ENCODE measurements around the gene LRRFIP2.
"Not testable (repeated sequence)": the region's sequence is repeated elsewhere in the genome, so short reads cannot be mapped to it uniquely, and the experiment has no call there.

LRRFIP2 gene

DNA sequence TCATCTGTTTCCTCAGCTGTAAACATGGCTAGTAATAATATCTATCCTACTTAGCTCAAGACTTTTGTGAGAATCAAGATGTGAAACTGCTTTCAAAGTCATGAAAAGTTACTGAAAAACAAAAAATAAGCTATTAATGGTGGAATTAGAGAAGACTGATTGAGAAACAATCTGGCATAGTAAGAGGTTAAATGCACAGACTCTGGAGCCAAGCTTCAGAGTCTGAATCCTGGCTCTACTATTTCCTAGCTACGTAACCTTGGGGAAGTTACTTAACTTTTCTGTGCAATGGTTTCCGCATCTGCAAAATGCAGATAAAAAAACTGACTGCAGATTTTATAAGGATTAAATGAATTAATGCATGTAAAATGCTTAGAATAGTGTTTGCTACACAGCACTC lies 28.8 kb downstream of the LRRFIP2 start:
- no peak for DNase-seq (ENCODE audit: low read depth, low spot score)

DNA sequence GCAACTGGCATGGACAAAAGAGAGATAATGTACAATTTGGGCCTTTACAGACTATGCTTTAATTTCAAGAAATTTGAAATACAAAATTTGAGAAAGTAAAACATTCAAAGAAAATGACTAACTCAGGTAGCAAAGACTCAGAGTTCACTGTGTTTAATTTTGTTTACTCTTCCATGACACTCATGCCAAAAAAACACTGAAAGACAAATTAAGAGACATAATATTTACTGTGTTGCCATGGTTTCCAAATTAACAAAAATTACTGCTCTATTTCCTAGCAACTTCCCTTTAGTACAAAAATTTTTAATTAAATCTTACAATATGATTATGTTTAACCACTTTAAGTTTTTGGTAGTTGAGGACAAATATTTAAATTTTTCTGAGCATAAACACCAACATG lies 29.6 kb downstream of the LRRFIP2 start:
- DNase-seq (ENCODE audit: low read depth, low spot score), result no peak

DNA sequence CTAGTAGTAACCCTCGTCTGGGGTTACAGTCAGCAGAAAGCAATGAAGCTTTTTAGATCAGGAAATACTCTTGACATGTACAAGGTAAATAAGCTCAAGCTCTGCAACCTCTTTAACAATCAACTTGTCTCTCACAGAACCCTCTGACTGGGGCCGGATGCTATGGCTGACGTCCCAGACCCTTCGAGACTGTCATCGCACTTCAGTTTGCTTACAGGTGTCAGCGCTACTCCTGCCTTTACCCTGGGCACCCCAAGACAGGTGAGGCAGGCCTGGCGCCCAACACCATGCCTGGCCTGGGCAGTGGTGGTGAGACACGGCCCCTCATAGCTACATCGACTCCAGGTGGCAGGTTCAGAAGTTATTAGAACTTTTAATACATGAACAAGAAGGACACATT lies 30.6 kb downstream of the LRRFIP2 start:
- no peak for DNase-seq (ENCODE audit: low read depth, low spot score)

DNA sequence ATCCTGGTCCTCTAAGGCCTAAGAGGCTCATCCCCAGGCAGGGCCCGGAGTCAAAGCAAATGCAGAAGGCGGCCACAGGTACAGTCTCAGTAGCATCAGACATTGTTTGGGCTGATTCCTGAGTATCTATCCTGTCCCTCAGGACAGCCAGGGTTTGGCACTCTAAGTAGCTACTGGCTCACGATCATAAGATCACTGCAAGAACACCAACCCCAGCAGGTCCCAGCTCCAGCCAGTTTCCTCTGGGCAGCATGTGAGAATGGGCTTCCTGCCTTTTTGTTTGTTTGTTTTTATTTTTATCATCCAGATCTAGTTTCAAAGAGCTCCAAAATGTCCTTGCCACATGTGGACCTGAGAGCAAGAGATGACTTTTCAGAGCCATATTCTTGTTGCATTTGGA lies 32.7 kb downstream of the LRRFIP2 start:
- no peak for DNase-seq (ENCODE audit: low read depth, low spot score)

DNA sequence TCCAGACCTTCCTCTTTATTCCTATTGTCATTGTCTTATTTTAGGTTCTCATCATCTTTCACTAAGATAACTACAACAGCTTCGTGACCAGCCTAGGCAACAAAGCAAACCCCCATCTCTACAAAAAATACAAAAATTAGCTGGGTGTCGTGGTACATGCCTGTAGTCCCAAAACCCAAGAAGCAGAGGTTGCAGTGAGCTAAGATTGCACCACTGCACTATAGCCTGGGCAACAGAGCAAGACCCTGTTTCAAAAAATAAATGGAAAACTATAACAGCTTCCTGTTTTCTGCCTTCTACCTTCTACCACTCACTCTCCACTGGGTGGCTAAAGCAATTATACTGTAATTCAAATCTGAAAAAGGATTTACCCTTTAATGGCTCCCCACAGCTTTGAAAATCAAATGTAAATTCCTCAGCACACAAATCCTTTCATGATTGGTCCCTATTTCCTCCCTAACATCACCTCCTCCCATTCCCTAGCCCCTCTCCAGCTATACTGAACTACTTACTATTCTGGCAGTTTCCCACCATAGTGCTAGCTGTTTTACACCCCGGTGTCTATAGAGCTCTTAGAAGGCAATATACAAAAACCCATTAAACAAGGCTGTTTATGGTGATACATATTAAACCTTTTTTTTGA lies 33.4 kb downstream of the LRRFIP2 start:
- no peak for DNase-seq (ENCODE audit: low read depth, low spot score)

DNA sequence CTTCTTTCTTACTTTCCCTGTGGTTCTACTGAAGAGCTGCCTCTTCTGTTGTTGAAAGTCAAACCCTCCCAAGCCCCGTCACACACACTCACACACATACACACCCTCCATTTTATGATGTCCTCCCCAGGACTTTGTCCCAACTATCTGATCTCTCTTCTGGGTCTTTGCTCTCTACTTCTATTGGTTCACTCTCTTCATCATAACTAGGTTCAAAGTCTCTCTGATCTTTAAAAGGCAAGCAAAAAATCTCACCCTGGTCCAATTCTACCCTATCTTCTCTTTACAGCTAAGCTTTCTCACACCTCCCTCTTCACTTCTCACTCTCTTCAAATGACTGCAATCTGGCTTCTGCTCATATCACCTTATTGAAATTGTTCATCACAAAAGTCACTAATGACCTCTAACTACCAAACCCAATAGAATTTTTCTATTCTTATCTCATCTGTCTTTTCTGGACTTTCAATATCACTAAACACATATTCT lies 34.8 kb downstream of the LRRFIP2 start:
- DNase-seq (ENCODE audit: low read depth, low spot score), result no peak

DNA sequence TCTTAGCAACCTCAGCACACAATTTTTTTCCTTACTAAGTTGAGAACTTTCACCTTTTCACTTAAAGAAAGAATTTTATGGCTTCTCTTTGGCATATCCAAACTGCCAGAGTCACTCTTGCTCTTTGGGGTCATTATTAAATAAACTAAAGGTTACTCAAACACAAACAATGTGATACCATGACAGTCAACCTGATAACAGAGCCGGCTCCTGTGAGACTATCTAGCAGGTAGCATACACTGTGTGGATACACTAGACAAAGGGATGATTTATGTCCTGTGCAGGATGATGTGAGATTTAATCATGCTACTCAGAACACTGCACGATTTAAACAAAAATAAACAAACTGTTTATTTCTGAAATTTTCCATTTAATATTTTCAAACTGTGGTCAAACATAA lies 35.6 kb downstream of the LRRFIP2 start:
- DNase-seq (ENCODE audit: low read depth, low spot score), result no peak

DNA sequence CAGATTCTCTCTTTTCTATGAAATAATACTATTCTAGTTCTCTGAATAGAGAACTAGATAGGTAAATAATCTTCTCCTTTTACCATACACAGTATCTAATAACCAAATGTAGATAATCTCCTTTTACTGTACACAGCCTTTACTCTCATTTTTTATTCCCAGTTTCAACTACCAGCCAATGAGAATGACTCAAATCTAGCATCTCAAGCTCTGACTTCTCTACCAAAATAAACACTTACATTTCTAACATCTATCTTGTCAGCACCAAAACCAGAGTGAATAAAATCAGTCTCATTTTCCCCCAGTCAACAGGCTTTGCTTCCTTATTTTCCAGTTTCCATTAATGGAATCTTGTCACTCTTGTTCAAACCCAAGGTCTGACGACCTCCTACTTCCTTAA lies 36.9 kb downstream of the LRRFIP2 start:
- no peak for DNase-seq (ENCODE audit: low read depth, low spot score)

DNA sequence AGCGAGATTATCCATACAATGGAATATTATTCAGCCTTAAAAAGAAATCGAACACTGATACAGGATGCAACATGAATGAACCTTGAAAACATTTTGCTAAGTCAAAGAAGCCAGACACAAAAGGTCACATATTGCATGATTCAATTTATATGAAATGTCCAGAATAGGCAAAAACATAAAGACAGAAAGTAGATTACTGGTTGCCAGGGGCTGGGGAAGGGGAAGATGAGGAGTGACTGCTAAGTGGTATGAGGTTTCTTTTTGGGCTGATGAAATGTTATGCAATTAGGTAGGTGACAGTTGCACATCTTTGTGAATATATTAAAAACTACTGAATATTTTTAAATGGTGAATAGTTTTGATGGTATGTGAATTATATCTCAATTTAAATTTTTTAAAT lies 38.3 kb downstream of the LRRFIP2 start:
- DNase-seq (ENCODE audit: low read depth, low spot score), result no peak

DNA sequence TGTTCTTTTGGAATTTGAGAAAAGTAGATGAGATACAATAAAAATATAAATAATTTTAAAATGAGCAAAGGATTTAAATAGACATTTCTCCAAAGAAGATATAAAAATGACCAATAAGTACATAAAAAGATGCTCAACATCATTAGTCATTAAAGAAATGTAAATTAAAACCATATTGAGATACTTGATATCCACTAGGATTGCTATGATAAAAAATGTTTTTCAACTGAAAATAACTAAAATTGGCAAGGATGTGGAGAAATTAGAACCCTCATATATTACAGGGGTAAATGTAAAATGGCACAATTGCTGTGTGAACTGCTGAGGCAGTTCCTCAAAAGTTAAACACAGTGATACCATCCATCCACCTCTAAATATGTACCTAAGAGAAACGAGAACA lies 38.8 kb downstream of the LRRFIP2 start:
- DNase-seq (ENCODE audit: low read depth, low spot score), result no peak

DNA sequence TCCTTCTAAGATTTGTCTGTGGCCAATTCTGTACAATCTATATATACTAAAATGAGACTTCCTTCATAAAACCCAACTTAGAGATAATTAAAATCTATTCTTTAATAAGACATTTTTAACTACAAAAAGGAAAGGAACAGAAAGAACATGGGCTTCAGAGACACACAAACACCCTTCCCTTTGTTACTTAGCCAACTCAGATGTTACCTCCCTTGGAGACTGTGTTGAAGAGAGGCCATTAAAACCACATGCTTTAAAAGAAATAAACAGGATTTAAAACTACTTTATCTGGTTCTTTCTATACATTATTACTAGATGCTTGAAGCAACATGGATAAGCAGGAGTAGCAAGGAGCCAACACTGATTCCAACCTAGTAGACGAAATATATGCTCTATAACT lies 42.0 kb downstream of the LRRFIP2 start:
- DNase-seq (ENCODE audit: low read depth, low spot score), result no peak

DNA sequence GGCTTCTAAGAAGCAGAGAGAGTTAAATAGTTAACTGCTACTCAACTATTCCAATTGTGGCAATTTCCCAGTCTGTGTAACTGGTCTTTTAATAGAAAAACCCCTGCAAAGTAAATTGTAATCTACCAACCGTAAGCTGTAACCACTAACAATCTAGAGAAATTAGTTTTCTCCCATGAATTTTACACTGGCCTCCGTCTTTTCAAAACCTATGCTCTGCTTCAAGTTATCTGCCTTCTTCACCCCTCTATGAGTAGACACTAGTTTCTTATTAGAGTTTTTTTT lies 42.6 kb downstream of the LRRFIP2 start:
- no peak for DNase-seq (ENCODE audit: low read depth, low spot score)

DNA sequence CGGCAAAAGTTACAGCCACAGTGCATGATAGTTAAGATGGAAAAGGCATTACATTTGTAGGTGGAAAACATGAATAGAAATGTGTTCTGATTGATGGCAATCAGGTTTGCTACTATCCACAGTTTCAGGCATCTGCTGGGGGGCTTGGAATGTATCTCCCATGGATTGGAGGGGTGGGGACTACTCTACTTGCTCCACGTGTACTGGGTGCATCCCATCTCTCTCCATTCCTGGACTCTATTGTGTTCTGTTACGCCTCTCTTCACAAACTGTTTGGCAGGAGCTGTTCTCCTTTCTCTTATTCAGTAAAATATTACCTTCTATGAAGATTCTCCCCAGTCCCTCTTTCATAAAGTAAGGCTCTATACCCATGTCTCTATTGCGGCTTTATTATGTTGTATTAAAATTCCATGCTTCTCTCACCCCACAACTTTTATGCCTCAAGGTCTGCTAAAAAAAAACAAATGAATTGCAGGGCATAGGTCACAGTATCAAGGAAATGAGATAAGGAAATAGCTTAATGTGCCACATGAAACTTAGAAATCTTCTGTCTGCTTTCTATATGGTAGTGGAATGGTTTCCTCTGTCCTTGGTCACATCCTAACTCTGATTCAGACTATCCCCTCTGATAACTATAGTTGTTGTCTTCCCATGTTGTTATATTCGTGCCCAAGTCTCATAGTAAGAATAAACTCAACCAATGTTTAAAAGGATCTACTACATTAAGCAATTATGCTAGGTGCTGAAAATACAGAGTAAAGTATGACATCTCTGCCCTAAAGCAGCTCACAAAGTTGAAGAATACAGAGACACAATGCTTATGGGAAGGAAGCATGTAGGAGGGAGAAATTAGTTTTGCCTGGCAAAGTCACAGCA lies 43.2 kb downstream of the LRRFIP2 start:
- DNase-seq (ENCODE audit: low read depth, low spot score), result no peak

DNA sequence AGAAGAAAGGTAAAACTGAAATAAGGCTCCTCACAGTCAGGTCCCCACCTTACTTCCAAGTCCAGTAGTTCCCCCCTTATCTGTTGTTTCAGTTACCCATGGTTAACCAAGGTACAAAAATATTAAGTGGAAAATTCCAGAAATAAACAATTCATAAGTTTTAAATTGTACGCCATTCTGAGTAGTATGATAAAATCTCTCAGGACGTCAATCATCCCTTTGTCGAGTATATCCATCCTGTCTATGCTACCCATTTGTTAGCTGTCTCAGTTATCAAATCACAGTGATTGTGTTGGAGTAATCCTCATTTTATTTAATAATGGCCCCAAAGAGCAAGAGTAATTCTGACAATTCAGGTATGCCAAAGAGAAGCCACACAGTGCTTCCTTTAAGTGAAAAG lies 43.9 kb downstream of the LRRFIP2 start:
- DNase-seq (ENCODE audit: low read depth, low spot score), result no peak

DNA sequence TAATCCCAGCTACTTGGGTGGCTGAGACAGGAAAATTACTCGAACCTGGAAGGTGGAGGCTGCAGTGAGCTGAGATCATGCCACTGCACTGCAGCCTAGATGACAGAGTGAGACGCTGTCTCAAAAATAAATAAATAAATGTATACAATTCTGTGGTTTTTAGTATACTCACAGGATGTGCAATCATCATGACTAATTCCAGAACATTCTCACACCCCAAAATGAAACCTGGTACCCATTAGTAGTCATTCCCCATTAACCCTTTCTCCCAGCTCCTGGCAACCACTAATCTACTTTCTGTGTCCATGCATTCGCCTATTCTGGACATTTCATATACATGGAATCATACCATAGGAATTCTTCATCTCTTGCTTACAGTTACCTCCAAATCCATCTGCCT lies 44.5 kb downstream of the LRRFIP2 start:
- no peak for DNase-seq (ENCODE audit: low read depth, low spot score)

DNA sequence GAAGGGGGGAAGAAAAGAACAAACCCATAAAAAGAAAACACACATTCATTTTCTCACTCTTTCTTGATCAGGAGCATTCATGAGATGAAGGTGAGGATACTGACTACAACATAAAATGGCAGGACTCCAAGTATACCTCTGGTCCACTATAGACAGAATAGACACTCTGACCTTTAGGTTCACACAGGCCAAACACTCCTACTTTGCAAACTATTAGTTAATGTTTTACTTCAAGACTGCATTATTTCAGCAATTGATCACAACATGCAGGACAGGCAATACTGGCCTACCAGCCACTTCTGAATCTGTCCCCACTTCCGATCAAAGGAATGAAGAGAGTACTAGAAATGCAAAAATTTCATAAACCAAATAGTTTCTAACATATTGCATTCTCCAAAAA lies 47.0 kb downstream of the LRRFIP2 start:
- DNase-seq (ENCODE audit: low read depth, low spot score), result no peak

DNA sequence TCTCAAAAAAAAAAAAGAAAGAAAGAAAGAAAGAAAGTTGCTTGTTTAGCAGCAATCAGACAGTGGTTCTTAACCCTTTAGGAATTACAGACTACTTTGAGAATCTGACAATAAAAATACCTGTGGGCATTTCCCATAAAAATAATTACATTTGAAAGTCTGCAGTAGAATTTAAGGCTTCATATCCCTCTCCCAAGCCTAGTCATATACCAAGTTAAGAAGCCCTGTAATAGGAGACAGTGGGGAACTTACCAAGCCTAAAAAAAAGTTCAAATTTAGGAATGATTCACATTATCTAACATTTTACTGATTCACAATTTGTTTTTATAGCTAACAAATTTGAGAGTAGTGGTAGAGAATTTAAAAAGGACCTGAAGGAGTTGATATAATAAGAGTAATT lies 47.5 kb downstream of the LRRFIP2 start:
- no peak for DNase-seq (ENCODE audit: low read depth, low spot score)

DNA sequence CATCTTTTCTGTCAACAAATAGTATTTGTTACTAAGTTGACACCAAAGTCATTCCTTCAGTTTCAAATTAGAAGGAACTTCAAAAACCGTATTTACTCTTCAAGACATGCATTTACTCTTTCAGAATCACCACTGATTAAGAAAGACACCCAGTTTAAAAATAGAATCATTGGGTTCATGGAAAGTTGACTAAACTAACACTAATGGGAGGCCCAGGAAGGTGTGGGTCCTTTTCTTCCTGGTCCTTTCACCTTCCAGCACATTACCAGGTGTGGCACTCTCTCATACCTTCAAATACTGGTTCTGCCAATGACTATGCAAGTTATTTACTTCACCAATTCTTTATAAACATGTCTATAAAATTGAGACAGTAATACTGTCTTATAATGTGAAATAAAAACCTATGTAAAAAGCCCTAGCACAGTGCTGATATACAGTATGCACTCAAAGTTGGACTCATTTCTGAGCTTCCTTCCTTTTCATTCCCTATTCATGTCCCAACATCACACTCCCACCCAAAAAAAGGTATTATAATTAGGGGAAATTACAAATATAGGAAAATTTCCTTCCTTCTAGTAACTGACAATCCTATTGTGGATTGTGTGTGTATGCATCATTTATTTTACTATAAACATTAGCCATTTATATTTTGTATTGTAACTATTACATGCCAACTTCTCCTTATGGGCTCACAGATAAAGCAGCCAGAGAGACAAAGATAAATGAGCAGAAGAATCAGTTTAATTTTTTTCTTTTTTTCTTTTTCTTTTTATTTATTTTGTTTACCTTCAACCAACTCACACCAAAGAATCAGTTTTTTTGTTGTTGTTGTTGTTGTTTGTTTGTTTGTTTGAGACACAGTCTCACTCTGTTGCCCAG lies 48.9 kb downstream of the LRRFIP2 start:
- no peak for DNase-seq (ENCODE audit: low read depth, low spot score)

DNA sequence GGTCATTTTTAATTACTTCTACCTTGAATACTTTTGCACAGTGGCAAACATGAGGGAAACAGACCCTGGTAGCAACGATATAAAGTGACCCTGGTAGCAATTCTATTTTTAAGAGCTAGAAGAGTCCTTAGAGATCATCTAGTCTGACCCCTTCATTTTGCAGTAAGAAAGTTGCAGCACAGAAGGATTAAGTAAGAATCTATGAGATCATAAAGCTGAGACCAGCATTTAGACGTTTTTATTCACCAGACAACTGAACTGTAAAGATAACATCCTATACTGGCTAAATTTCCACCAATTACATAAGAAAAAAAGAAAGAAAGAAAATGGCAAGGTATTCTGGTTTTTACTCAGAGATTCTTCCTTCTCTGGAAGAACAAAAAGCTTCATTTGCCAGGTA lies 49.9 kb downstream of the LRRFIP2 start:
- no peak for DNase-seq (ENCODE audit: low read depth, low spot score)

DNA sequence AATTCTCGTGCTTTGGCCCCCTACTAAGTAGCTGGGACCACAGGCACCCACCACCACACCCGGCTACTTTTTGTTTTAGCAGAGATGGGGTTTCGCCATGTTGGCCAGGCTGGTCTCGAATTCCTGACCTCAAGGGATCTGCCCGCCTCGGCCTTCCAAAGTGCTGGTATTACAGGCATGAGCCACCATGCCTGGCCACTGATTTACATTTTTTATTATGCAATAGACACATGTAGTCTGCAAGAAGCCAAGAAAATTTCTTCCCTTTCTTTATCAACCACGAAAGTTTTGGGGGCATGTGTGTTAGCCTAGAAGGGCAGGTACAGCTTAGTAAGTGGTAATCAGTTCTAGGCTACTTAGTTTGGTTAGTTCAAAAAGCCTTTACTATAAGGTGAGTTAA lies 51.1 kb downstream of the LRRFIP2 start:
- DNase-seq (ENCODE audit: low read depth, low spot score), result no peak

DNA sequence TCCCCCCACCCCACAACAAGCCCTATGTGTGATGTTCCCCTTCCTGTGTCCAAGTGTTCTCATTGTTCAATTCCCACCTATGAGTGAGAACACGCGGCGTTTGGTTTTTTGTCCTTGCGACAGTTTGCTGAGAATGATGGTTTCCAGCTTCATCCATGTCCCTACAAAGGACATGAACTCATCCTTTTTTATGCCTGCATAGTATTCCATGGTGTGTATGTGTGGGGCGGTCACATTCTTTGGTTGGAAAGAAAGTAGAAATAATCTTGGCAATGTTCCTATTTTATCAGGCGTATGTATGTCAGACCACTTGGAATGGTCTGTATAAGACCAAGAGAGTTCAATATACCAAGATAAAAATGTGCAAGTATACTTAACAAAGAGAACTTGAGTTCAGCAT lies 52.3 kb downstream of the LRRFIP2 start:
- DNase-seq (ENCODE audit: low read depth, low spot score), result not testable (repeated sequence)

DNA sequence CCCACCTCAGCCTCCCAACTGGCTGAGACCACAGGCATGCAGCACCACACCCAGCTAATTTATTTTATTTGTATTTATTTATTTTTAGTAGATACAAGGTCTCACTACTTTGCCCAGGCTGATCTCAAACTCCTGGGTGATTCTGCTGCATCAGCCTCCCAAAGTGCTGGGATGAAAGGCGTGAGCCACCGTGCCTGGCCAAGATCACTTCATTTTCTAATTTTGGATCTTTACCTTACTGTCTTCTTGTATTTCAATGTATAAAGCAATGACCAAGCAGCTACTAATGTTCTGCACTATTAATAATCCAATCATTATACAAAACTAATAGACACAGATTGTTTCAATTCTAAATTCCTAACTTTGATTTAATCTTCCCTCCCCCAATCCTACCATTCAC lies 56.2 kb downstream of the LRRFIP2 start:
- no peak for DNase-seq (ENCODE audit: low read depth, low spot score)

DNA sequence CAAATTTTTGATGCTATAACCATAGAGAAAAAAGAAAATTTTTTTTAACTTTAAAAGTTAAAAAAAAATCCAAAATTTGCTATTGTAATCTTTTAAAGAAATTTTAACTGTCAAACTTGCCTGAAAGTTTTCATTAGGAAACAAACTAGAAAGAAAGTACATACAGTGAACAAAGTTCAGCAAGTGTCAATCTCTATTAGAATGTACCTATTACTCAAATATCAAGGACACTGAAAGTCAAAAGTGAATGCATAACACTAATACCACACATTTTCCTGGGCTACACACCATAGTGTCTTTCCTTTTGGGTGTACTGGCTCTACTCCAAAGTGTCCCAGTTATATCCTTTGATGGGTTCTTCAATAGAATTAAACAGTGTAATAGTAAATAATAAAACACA lies 56.8 kb downstream of the LRRFIP2 start:
- DNase-seq (ENCODE audit: low read depth, low spot score), result no peak
